Limb (tissue), 2 donors: ENCODE results near the gene KRTAP10-10.
A peak's percentile ranks its signal among the peaks of the same experiment; 100 is the strongest.
"Not testable (repeated sequence)": the region's sequence is repeated elsewhere in the genome, so short reads cannot be mapped to it uniquely, and the experiment has no call there.

Source experiments
- DNase-seq, 2 donors: peaks; one replicate each; pipeline ENCODE4 v3.0.0-alpha.2; 2016; ENCODE audit errors: extremely low spot score in 2 of 2

Gene KRTAP10-10, protein sequence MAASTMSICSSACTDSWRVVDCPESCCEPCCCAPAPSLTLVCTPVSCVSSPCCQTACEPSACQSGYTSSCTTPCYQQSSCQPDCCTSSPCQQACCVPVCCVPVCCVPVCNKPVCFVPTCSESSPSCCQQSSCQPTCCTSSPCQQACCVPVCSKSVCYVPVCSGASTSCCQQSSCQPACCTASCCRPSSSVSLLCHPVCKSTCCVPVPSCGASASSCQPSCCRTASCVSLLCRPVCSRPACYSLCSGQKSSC

DNA sequence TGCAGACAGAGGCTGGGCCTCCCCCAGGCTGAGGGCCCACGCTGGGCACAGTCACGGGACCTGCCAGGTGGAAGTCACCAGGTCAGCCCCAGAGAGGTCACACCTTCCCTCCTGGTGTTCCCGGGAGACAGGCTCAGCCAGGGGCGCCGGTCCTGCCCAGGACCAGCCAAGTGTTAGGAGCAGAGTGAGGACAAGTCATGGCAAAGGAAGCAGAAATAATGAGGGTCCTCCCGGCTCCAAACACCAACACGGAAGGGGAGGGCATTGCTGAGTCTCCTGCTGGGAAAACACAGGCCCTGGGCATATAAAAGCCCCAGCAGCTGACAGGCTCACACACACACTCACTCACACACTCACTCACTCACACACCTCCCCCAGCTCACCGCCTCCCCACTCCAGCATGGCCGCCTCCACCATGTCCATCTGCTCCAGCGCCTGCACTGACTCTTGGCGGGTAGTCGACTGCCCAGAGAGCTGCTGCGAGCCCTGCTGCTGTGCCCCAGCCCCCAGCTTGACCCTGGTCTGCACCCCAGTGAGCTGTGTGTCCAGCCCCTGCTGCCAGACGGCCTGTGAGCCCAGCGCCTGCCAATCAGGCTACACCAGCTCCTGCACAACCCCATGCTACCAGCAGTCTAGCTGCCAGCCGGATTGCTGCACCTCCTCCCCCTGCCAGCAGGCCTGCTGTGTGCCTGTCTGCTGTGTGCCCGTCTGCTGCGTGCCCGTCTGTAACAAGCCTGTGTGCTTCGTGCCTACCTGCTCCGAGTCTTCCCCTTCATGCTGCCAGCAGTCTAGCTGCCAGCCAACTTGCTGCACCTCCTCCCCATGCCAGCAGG is at the start of gene KRTAP10-10:
Gene KRTAP10-10 (plus strand): TSS at position 339 of the 833 bp plus-strand sequence. CDS start 62 bp downstream, at position 401.
- DNase-seq = no peak

- DNase-seq = no peak
Measured at GRCh38 chr21:44589094-44589493, 48.1 kb upstream of the KRTAP10-10 start.

- no peak for DNase-seq
Measured at GRCh38 chr21:44589586-44590305, 47.4 kb upstream of the KRTAP10-10 start.

- peak in 1 of 2 donors; percentile 15 for DNase-seq
Measured at GRCh38 chr21:44590311-44590721, 46.8 kb upstream of the KRTAP10-10 start.

DNA sequence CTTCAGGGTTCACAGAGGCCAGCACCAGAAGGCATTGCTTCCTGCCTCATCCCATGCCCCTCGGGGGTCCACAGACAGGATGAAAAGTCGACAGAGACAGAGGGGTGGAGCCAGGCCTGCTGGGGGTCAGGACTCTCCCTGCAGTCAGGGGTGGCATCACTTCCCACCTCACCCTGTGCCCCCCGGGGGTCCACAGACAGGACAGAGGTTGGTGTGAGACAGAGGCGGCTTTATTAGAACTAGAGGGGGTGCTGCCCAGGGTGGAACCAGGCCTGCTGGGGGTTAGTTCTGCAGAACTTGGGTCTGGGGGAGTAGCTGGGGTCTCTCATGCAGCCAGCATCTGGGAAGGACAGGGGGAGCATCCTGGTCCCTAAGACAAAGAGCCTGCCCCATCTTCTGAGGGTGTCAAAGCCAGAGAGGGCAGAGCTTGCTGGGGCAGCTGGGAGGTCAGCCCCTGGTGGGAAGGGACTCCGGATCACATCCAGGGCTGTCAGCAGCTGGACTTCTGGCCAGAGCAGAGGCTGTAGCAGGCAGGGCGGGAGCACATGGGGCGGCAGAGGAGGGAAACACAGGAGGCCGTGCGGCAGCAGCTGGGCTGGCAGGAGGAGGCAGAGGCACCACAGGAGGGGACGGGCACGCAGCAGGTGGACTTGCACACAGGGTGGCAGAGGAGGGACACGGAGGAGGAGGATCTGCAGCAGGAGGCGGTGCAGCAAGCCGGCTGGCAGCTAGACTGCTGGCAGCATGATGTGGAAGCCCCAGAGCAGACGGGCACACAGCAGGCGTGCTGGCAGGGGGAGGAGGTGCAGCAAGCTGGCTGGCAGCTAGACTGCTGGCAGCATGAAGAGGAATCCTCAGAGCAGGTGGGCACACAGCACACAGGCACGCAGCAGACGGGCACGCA is 46.0 kb upstream of the KRTAP10-10 start:
- not testable (repeated sequence) for DNase-seq

DNA sequence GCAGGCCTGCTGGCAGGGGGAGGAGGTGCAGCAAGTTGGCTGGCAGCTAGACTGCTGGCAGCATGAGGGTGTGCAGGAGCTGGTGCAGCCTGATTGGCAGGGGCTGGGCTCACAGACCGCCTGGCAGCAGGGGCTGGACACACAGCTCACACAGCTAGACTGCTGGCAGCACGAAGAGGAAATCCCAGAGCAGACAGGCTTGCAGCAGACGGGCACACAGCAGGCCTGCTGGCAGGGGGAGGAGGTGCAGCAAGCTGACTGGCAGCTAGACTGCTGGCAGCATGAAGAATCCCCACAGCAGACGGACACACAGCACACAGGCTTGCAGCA is 45.4 kb upstream of the KRTAP10-10 start:
- not testable (repeated sequence) for DNase-seq

DNA sequence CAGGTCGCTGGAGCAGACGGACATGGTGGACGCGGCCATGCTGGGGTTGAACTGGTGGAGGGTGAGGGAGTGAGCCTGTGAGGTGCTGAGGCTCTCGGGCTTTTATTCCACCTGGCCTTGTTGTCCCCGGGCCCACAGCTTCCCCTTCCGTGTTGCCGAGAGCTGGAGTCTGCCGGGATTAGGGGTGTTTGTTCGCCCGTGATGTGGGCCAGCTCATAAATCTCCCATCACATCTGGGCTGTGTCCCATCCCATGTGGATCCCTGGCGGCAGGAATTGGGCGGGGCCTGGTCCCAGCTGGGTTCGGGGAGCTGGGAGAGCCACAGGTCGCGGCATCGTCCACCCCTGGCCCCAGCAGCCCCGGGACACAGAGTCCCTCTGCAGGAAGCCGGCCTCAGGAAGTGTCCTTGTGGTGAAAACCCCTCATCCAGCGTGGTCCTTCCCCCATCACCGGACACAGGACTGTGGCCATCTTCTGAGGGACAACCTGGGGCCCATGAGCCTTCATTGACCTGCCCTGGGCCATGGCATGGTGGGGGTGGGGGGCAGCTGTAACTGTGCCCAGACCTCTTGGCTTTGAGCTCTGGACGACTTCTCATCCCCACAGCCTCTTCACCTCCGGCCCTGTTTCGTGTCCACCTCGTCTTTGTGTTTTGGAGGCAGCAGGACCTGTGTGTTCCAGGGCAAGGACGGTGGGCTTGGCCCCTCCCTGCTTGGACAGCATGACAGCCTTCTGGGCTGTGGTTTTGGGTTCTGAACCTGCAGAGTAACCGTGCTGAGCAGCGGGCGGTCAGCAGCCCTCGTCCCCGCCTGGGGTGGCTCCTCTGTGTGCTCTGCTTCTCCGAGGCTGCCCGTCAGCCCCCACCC is 44.5 kb upstream of the KRTAP10-10 start, which contains the start of gene KRTAP10-6:
Gene KRTAP10-6 (minus strand): TSS at position 60 of the 866 bp plus-strand sequence. CDS start 21 bp downstream, at position 39.
- DNase-seq = peak in 1 of 2 donors; percentile 23

DNA sequence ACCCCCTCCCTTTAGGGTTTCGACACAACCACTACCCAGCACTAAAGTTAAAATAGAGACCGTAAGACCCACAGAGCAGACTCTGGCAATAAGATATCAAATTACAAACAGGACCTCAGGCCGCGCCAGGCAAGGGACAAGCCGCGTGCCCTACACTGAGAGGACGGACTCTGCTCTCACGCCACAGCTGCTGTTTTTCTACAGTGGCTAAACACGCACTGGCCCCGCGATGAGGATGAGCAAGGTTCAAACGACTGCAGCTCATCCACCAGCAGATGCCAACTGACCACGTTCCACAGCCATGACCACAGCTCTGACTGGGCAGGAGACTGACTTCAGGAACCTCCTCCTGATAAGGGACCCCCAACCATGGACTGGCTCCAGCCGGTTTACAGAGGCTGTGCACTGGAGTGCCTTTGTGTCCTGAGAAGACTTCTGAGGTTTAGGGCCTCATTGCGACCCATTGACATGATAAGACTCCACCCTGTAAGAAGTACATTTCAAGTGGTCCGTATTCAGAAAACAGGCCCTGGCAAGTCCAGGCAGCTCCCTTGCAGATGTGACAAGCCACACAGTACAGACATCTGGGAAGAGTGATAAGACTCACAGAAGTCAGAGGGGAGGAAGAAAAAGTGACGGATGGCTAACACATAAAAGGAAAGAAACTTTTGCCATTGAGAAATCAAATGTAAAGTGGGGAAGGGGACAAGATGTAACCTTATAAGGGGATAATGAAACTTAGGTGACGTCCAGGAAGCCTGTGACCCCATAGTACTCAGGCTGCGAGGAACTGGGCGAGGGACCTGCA is 43.4 kb upstream of the KRTAP10-10 start:
- no peak for DNase-seq

- no peak for DNase-seq
Measured at GRCh38 chr21:44594406-44594916, 42.7 kb upstream of the KRTAP10-10 start.

- DNase-seq = no peak
Measured at GRCh38 chr21:44595524-44595923, 41.6 kb upstream of the KRTAP10-10 start.

DNA sequence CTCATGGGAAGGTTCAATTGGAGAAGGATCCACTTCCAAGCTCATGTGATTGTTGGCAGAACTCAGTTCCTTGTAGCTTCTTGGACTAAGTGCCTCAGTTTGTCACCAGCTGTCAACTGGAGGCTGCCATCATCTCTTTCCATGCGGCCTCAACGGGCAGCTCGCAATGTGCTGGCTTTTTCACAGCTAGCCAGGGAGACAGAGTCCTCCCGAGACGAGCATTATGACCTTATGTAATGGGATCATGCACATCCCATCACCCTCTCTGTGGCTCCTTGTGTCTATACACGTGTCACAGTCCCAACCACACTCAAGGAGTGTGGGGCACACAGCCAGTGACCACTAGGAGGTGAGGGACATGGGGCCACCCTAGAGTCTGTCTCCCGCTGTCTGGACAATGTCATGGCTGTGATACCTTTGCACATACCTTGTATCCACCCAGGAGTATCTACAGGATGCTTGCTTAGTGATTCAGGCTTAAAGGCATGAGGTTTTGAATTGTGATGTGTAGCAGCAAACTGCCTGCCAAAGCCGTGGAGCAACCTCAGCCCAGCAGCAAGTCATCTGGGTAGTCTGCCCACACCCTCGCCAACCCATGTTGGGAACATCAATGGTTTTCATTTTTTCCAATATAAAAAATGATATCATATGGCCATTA is 41.0 kb upstream of the KRTAP10-10 start:
- DNase-seq = no peak

GRCh38 chr21:44598061-44598460 is 39.1 kb upstream of the KRTAP10-10 start:
- no peak for DNase-seq

GRCh38 chr21:44599264-44600029 is 37.7 kb upstream of the KRTAP10-10 start:
- no peak for DNase-seq

GRCh38 chr21:44600118-44600978 is 36.8 kb upstream of the KRTAP10-10 start, which contains the start of gene KRTAP10-7:
TSS of gene KRTAP10-7 (plus strand) at chr21:44600597. CDS start at chr21:44600622, 25 bp downstream.
- not testable (repeated sequence) for DNase-seq

- DNase-seq = not testable (repeated sequence)
Measured at GRCh38 chr21:44601091-44601490, 36.1 kb upstream of the KRTAP10-10 start.
